HG02678 (cell line): Measurements from ENCODE around the gene SNX4.
"Not testable (repeated sequence)": the region's sequence is repeated elsewhere in the genome, so short reads cannot be mapped to it uniquely, and the experiment has no call there.

ENCODE experiments used
- ATAC-seq: cut with Tn5 transposase; IDR thresholded peaks from one replicate; pipeline ENCODE4 v1.9.1; 2021; ENCODE audit warnings: mild to moderate bottlenecking, moderate library complexity; ENCODE audit not compliant: unreplicated experiment

SNX4 gene

GRCh38 chr3:125519678-125520562, at the start of gene SNX4:
Gene SNX4, minus strand, starts transcription at chr3:125520202. Its CDS starts 30 bp downstream, at chr3:125520172.
- ATAC-seq: peak; percentile 93

- no peak for ATAC-seq
Measured at GRCh38 chr3:125556314-125556713, 36.3 kb upstream of the SNX4 start.

GRCh38 chr3:125552401-125552800, 32.4 kb upstream of the SNX4 start:
- no peak for ATAC-seq

GRCh38 chr3:125528920-125529319, 8.9 kb upstream of the SNX4 start:
- ATAC-seq: no peak

GRCh38 chr3:125525153-125525552, 5.2 kb upstream of the SNX4 start:
- no peak for ATAC-seq

GRCh38 chr3:125520563-125520919, 539 bp upstream of the SNX4 start:
- ATAC-seq: not testable (repeated sequence)

GRCh38 chr3:125515421-125515820, 4.6 kb downstream of the SNX4 start:
- no peak for ATAC-seq

- ATAC-seq: no peak
Measured at GRCh38 chr3:125513490-125514115, 6.4 kb downstream of the SNX4 start.

- ATAC-seq: no peak
Measured at GRCh38 chr3:125512135-125512920, 7.7 kb downstream of the SNX4 start.

- peak; percentile 43 for ATAC-seq
Measured at GRCh38 chr3:125511420-125512118, 8.4 kb downstream of the SNX4 start.

- ATAC-seq: no peak
Measured at GRCh38 chr3:125507128-125507527, 12.9 kb downstream of the SNX4 start.

- no peak for ATAC-seq
Measured at GRCh38 chr3:125498630-125499029, 21.4 kb downstream of the SNX4 start.

- no peak for ATAC-seq
Measured at GRCh38 chr3:125496701-125497100, 23.3 kb downstream of the SNX4 start.

GRCh38 chr3:125482406-125482805, 37.6 kb downstream of the SNX4 start:
- ATAC-seq: no peak

- no peak for ATAC-seq
Measured at GRCh38 chr3:125481786-125482185, 38.2 kb downstream of the SNX4 start.

GRCh38 chr3:125481375-125481759, 38.6 kb downstream of the SNX4 start:
- not testable (repeated sequence) for ATAC-seq

- ATAC-seq: no peak
Measured at GRCh38 chr3:125480656-125481374, 39.2 kb downstream of the SNX4 start.

- ATAC-seq: no peak
Measured at GRCh38 chr3:125479091-125479490, 40.9 kb downstream of the SNX4 start.

- ATAC-seq: no peak
Measured at GRCh38 chr3:125478326-125478725, 41.7 kb downstream of the SNX4 start.

- no peak for ATAC-seq
Measured at GRCh38 chr3:125477701-125478100, 42.3 kb downstream of the SNX4 start.
